A204.1 (cell line): Measurements from ENCODE around the gene NTN5.

ENCODE experiments used
- FAIRE-seq: peaks from 2 replicates; lab custom pipeline; 2012; peaks lifted over from hg19 to GRCh38; lab: Jason Lieb, UNC

NTN5 gene

GRCh38 chr19:48614436-48615230 lies 58.2 kb downstream of the NTN5 start, which contains the start of gene FAM83E:
Gene FAM83E (minus strand): TSS chr19:48615076. CDS start chr19:48613372, 1,704 bp downstream.
- no peak for FAIRE-seq

- FAIRE-seq, result no peak
Observed at GRCh38 chr19:48613852-48614435, 58.9 kb downstream of the NTN5 start.

GRCh38 chr19:48613024-48613851 lies 59.6 kb downstream of the NTN5 start:
- no peak for FAIRE-seq

GRCh38 chr19:48611872-48612271 lies 60.9 kb downstream of the NTN5 start:
- no peak for FAIRE-seq
